Transverse colon (tissue), 4 donors: ENCODE measurements around the gene DTNBP1. TPM values are rescaled to one million over a fixed set of nuclear protein-coding genes. Genes with fewer than 3 reads are reported as not detected.

Source experiments
- DNase-seq: peaks from one replicate; pipeline ENCODE4 v3.0.0-alpha.2; 2019
- H3K27ac ChIP-seq, 4 donors: fragments of 200-600 bp; sonication (generic); 2 replicates each; pipeline ENCODE4 v1.5.1; 2016 to 2018; ENCODE audit warnings: inconsistent platforms in 4 of 4
- H3K27me3 ChIP-seq: fragments of 200-600 bp; sonication (generic); 2 replicates; pipeline ENCODE4 v1.5.1; 2017; ENCODE audit warnings: inconsistent platforms
- H3K36me3 ChIP-seq, 4 donors: fragments of 200-600 bp; sonication (generic); 2 replicates each; pipeline ENCODE4 v1.5.1; 2017 to 2019; ENCODE audit warnings: inconsistent platforms in 4 of 4
- H3K4me1 ChIP-seq, 4 donors: fragments of 200-600 bp; sonication (generic); 2 replicates each; pipeline ENCODE4 v1.5.1; 2017 to 2020; ENCODE audit warnings: inconsistent platforms in 4 of 4
- H3K4me3 ChIP-seq, 4 donors: fragments of 200-600 bp; sonication (generic); 1 replicate in 1 of 4; 2 replicates in 3 of 4; pipeline versions ENCODE4 v1.5.1 to v1.6.1; 2017 to 2019; ENCODE audit warnings: inconsistent platforms in 4 of 4
- H3K9me3 ChIP-seq, 2 donors: fragments of 200-600 bp; sonication (generic); 2 replicates each; pipeline ENCODE4 v1.5.1; 2017 to 2019; ENCODE audit warnings: inconsistent platforms in 2 of 2
- EP300 ChIP-seq: sonication (generic); formaldehyde crosslinking; IDR thresholded peaks from one replicate; pipeline ENCODE4 v1.6.1; 2017; ENCODE audit warnings: antibody characterized with exemption, low read depth
- POLR2A ChIP-seq: fragments of 450-650 bp; IDR thresholded peaks from one replicate; pipeline ENCODE4 v1.6.1; 2016; ENCODE audit warnings: antibody characterized with exemption, mild to moderate bottlenecking, moderate library complexity
- POLR2AphosphoS5 ChIP-seq, 3 donors: sonication (generic); formaldehyde crosslinking; IDR thresholded peaks; one replicate each; pipeline ENCODE4 v1.6.1; 2016; ENCODE audit warnings: antibody characterized with exemption in 3 of 3
- WGBS, 2 donors: methylation state at CpG; one replicate each; pipeline ENCODE4 v1.1.5; 2018; ENCODE audit warnings: low coverage in 1 of 2; 5-methylcytosine and 5-hydroxymethylcytosine counted together
- in situ Hi-C, 4 donors: fragments of 200-750 bp; cut with MboI; loops; one replicate each; pipeline versions ENCODE4 v1.15.0 to v1.15.1; 2017; ENCODE audit warnings: low sequenced_read_pairs in 3 of 4, low pct_ligation_motif_present in 1 of 4, low pct_unique_long_range_greater_than_20kb in 1 of 4
- intact Hi-C: fragments of 100-400 bp; cut with DNase I; formaldehyde crosslinking; loops from one replicate; pipeline ENCODE4 v1.15.1; 2023; ENCODE audit warnings: low total_unique reads
- total RNA-seq, 4 donors: library from RNA; depleted of rRNA; stranded (reverse); fragments of >200 nt; gene quantifications; one replicate each; pipeline ENCODE4 v1.1.0, GENCODE V29; 2016
- TF ChIP-seq, protein P1 (sequence below), 5 experiments: fragments of 200-600 bp in 3 of 5; fragments of 450-650 bp in 2 of 5; sonication (generic) in 3 of 5; IDR thresholded peaks; 1 replicate in 2 of 5; 2 replicates in 3 of 5; pipeline ENCODE4 v1.5.1; 2016 to 2017; ENCODE audit warnings: antibody characterized with exemption in 5 of 5, inconsistent platforms in 3 of 5, mild to moderate bottlenecking in 2 of 5, moderate library complexity in 1 of 5

Gene DTNBP1
- total RNA-seq, 4 donors from 2014 or later: 6.0 to 20.3 (median 16.0) TPM

DNA sequence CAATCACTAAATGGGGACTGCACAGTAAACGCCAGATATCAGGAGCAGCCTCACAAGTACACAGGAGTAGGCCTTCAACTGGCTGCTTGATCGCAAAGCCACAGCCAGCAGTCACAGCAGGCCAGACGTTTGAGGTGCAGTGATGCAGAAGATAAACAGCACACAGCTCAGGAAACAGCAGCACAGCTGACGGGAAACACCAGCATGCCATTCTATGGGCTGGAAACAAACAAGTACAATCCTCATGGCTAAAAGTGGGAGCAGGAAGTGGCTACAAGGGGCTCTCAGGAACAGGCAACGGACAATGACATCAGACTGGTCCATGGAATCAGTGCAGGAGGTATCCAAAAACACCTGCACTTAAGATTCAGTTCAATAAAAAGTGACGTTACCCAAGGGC, 111.0 kb downstream of the DTNBP1 start:
- Histone ChIP-seq H3K27ac (no peak overlapping the region), H3K4me1 (peaks cover 0 to 4% (median 2%) of the 10 kb centered on the region in 4 donors), H3K27me3 (no peaks in the 10 kb centered on the region), H3K9me3 (no peaks in the 10 kb centered on the region), H3K36me3 (no peaks in the 10 kb centered on the region), H3K4me3 (no peak overlapping the region)
- WGBS, 2 donors: 57% methylated on average over 6 of the region's 6 CpGs; no CpG with 5 or more reads in 1 of the 2 donors
- DNase-seq: no peak
- TF ChIP-seq POLR2A (no peak), POLR2AphosphoS5 (IDR thresholded peaks at IDR 0.05) (peak in 1 of 3 donors; percentile 11)
- in situ Hi-C loops (no loop called here), intact Hi-C loops (no loop called here)

DNA sequence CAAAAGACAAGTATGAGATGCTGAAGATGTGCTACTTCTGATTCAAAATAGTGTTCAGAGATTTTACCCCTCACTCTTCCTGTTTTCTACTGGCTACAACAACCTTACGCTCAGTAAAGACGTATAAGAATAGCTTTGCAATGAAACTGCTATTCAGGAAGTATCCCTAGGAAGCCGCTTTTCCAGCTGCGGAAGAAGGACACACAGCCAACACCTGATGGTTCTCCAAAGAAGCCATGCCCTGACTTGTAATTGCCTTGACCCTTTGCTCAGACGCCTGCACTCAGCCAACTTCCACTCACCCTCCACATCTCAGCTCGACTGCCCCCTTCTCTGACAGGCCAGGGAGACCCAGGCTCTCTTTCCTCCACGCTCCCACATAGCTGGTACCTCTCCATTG, 111.6 kb downstream of the DTNBP1 start:
- 80 to 87% methylated on average over 1 to 7 of the region's 7 CpGs for WGBS, 2 donors
- intact Hi-C loops: no loop called here
- H3K36me3 ChIP-seq: no peaks in the 10 kb centered on the region
- no peak for DNase-seq
- H3K4me1 ChIP-seq: peaks cover 0 to 4% (median 2%) of the 10 kb centered on the region in 4 donors
- in situ Hi-C loops: no loop called here
- H3K9me3 ChIP-seq: no peaks in the 10 kb centered on the region
- H3K4me3 ChIP-seq: no peak overlapping the region
- no peak overlapping the region for H3K27ac ChIP-seq
- H3K27me3 ChIP-seq: no peaks in the 10 kb centered on the region
- TF ChIP-seq, protein P1, sequence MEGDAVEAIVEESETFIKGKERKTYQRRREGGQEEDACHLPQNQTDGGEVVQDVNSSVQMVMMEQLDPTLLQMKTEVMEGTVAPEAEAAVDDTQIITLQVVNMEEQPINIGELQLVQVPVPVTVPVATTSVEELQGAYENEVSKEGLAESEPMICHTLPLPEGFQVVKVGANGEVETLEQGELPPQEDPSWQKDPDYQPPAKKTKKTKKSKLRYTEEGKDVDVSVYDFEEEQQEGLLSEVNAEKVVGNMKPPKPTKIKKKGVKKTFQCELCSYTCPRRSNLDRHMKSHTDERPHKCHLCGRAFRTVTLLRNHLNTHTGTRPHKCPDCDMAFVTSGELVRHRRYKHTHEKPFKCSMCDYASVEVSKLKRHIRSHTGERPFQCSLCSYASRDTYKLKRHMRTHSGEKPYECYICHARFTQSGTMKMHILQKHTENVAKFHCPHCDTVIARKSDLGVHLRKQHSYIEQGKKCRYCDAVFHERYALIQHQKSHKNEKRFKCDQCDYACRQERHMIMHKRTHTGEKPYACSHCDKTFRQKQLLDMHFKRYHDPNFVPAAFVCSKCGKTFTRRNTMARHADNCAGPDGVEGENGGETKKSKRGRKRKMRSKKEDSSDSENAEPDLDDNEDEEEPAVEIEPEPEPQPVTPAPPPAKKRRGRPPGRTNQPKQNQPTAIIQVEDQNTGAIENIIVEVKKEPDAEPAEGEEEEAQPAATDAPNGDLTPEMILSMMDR (IDR thresholded peaks at IDR 0.05): no peak
- no peak for TF ChIP-seq POLR2AphosphoS5 (IDR thresholded peaks at IDR 0.05)
- no peak for TF ChIP-seq POLR2A
- no peak for TF ChIP-seq EP300

DNA sequence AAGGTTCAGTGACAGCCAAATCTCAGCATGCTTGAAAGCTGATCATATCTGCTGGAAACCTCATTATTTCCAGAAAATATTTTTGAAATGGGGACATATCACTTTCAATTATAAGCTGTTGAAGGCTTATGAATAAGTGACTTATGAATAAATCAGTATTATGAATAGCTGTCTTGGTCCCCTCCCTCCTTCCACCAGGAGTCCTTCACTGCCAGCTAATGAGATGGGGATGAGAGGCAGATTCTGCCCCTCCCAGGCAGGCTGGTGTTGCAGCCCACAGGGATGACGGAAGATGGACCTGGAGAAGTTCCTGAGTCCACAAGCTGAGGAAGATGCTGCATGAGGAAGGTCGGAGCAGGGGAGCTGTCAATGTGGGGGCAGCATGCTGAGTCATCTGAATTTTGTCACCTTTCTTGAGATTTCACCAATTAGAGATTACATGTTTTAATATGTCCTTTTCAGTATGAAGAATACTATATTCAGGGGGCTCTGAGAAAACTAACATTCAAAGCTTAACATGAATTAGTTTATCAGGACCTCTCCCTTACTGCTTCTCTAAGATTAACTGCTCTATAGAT, 112.2 kb downstream of the DTNBP1 start:
- Histone ChIP-seq H3K27ac (no peak overlapping the region), H3K4me3 (no peak overlapping the region), H3K27me3 (no peaks in the 10 kb centered on the region), H3K36me3 (no peaks in the 10 kb centered on the region), H3K4me1 (peaks cover 0 to 4% (median 2%) of the 10 kb centered on the region in 4 donors), H3K9me3 (no peaks in the 10 kb centered on the region)
- in situ Hi-C loops: no loop called here
- TF ChIP-seq EP300 (no peak), POLR2A (no peak), POLR2AphosphoS5 (IDR thresholded peaks at IDR 0.05) (no peak)
- TF ChIP-seq, protein P1 (IDR thresholded peaks at IDR 0.05): no peak
- intact Hi-C loops: no loop called here
- WGBS, 2 donors: 50 to 89% methylated on average over 2 of the region's 2 CpGs
- no peak for DNase-seq

DNA sequence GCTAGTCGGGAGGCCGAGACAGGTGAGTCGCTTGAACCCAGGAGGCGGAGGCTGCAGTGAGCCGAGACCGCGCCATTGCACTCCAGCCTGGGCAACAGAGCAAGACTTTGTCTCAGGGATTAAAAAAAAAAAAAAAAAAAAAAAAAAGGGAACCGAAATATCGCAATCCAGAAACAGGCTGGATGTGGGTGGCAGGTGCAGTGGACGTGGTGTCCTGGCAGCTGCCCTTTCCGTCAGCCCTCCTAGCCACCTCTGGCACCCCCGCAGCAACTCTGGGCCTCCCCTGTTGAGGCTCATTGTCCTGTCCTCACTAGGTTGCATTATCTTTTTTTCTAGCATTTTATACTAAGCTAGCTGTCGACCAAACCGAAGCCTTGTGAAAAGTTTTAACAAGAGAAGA, 113.5 kb downstream of the DTNBP1 start:
- intact Hi-C loops: no loop called here
- in situ Hi-C loops: no loop called here
- WGBS, 2 donors: 84 to 93% methylated on average over 3 to 14 of the region's 14 CpGs

More for the DNA sequence above, 113.5 kb downstream of the DTNBP1 start:
- TF ChIP-seq, protein P1 (IDR thresholded peaks at IDR 0.05): no peak
- TF ChIP-seq POLR2A: no peak
- TF ChIP-seq EP300: no peak
- no peak for TF ChIP-seq POLR2AphosphoS5 (IDR thresholded peaks at IDR 0.05)
- H3K4me3 ChIP-seq: no peak overlapping the region
- H3K9me3 ChIP-seq: no peaks in the 10 kb centered on the region
- no peak overlapping the region for H3K27ac ChIP-seq
- DNase-seq: no peak
- peaks cover 0 to 4% (median 2%) of the 10 kb centered on the region in 4 donors for H3K4me1 ChIP-seq
- no peaks in the 10 kb centered on the region for H3K36me3 ChIP-seq
- H3K27me3 ChIP-seq: no peaks in the 10 kb centered on the region
